ENCODE results near the gene CDH8. TPM values are rescaled to one million over a fixed set of nuclear protein-coding genes. Genes with fewer than 3 reads are reported as not detected.

Gene CDH8
- total and polyA plus RNA-seq, 2 of the 4 experiments (the other 2 are of a cell fraction) = not detected

GRCh38 chr16:61798741-61799140 is 237.5 kb downstream of the CDH8 start:
- H3K27ac ChIP-seq (ENCODE audit: insufficient read depth, low read length) = no peak overlapping the region
- H3K4me3 ChIP-seq (ENCODE audit: insufficient read depth, low read depth, low read length) = no peak overlapping the region
- no peak overlapping the region for H4K91ac ChIP-seq (ENCODE audit: insufficient read depth, low read depth, low read length)
- H3K4me2 ChIP-seq (ENCODE audit: low read depth, low read length) = no peak overlapping the region
- H3K56ac ChIP-seq (ENCODE audit: extremely low read depth, insufficient read depth, low read length) = no peak overlapping the region
- no TSS peak for BruUV-seq (replicated peaks)
- no peak overlapping the region for H4K5ac ChIP-seq (ENCODE audit: low read depth, low read length)
- intact Hi-C loops (cut with micrococcal nuclease) (no loop called here), in situ Hi-C loops (cut with MboI; ENCODE audit: low sequenced_read_pairs) (no loop called here), dilution Hi-C loops (cut with HindIII; ENCODE audit: low sequenced_read_pairs, unreplicated experiment) (no loop called here)
- no peak overlapping the region for H3K23ac ChIP-seq (ENCODE audit: low read depth, low read length)
- ChIA-PET POLR2A (ENCODE audit: unreplicated experiment) (no interaction called here), CTCF (no interaction called here)
- no peak overlapping the region for H3K9ac ChIP-seq (ENCODE audit: low read depth, low read length)
- H2BK120ac ChIP-seq (ENCODE audit: low read depth, low read length) = no peak overlapping the region
- H3K4ac ChIP-seq (ENCODE audit: low read depth, low read length) = no peak overlapping the region
- no peak overlapping the region for H2AFZ ChIP-seq (replicated peaks; ENCODE audit: low read length, poor library complexity)
- H3K79me1 ChIP-seq (ENCODE audit: low read depth in 1 of 2, low read length in 2 of 2) = no peaks in the 10 kb centered on the region
- no peak overlapping the region for H2AK5ac ChIP-seq (ENCODE audit: low read depth, low read length)
- no peaks in the 10 kb centered on the region for H3K4me1 ChIP-seq (ENCODE audit: control insufficient read depth, insufficient read depth, low read length)
- H3K27me3 ChIP-seq (ENCODE audit: control insufficient read depth, insufficient read depth, low read length) = no peaks in the 10 kb centered on the region
- H3K9me1 ChIP-seq (ENCODE audit: insufficient read depth, low read length) = no peaks in the 10 kb centered on the region
- DNase-seq = no peak
- no CpG with 5 or more reads among the region's 2 CpGs for WGBS, 2 experiments (ENCODE audit: extremely low coverage in 2 of 2, insufficient read length in 1 of 2)
- H2BK15ac ChIP-seq (ENCODE audit: low read depth, low read length) = no peak overlapping the region
- H4K8ac ChIP-seq (ENCODE audit: low read depth in 2 of 2, low read length in 2 of 2) = no peak overlapping the region
- H2BK5ac ChIP-seq (ENCODE audit: low read depth, low read length, poor library complexity, severe bottlenecking) = no peak overlapping the region
- H3K9me3 ChIP-seq (ENCODE audit: control insufficient read depth, insufficient read depth, low read length) = no peaks in the 10 kb centered on the region
- no peak overlapping the region for H3K18ac ChIP-seq (ENCODE audit: low read depth, low read length)
- no peak for TF ChIP-seq MAFK (IDR thresholded peaks at IDR 0.05; ENCODE audit: low read depth, low read length)
- TF ChIP-seq USF2 (IDR thresholded peaks at IDR 0.05; ENCODE audit: low read depth, low read length) = no peak
- TF ChIP-seq CTCF (conservative IDR thresholded peaks at IDR 0.05; ENCODE audit: low read depth, low read length) = no peak
- TF ChIP-seq RCOR1 (IDR thresholded peaks at IDR 0.05; ENCODE audit: insufficient replicate concordance, low read length) = no peak
- TF ChIP-seq SMC3 (IDR thresholded peaks at IDR 0.05; ENCODE audit: low read depth, low read length) = no peak
- TF ChIP-seq FOS (IDR thresholded peaks at IDR 0.05; ENCODE audit: low read depth, low read length) = no peak
- no peak for TF ChIP-seq MAZ (IDR thresholded peaks at IDR 0.05; ENCODE audit: borderline replicate concordance, low read depth, low read length)
- no peak for TF ChIP-seq BHLHE40 (IDR thresholded peaks at IDR 0.05; ENCODE audit: low read depth, low read length)
- TF ChIP-seq CHD1 (IDR thresholded peaks at IDR 0.05; ENCODE audit: low read depth, low read length) = no peak
- TF ChIP-seq NFE2L2 (IDR thresholded peaks at IDR 0.05; ENCODE audit: low read depth, low read length) = no peak
- TF ChIP-seq POLR2A (IDR thresholded peaks at IDR 0.05; ENCODE audit: low read depth, low read length) = no peak
- no peak for TF ChIP-seq ELK1 (IDR thresholded peaks at IDR 0.05; ENCODE audit: borderline replicate concordance, low read depth, low read length)
- TF ChIP-seq RAD21 (IDR thresholded peaks at IDR 0.05; ENCODE audit: low read length) = no peak
- TF ChIP-seq RFX5 (IDR thresholded peaks at IDR 0.05; ENCODE audit: low read depth, low read length) = no peak
- TF ChIP-seq CEBPB (IDR thresholded peaks at IDR 0.05; ENCODE audit: low read depth, low read length) = no peak
- TF ChIP-seq MXI1 (IDR thresholded peaks at IDR 0.05; ENCODE audit: borderline replicate concordance, low read depth, low read length) = no peak
- ATAC-seq (ENCODE audit: low read depth) = no peak
- no peaks in the 10 kb centered on the region for H4K20me1 ChIP-seq (ENCODE audit: insufficient read depth, low read length)
- no peak overlapping the region for H2AK9ac ChIP-seq (replicated peaks; ENCODE audit: low read depth, low read length, poor library complexity)
- H3K36me3 ChIP-seq (ENCODE audit: control insufficient read depth, insufficient read depth, low read length) = no peaks in the 10 kb centered on the region
- no peak overlapping the region for H2BK20ac ChIP-seq (ENCODE audit: low read depth, low read length)
- H3K14ac ChIP-seq (replicated peaks; ENCODE audit: low read depth, low read length) = no peak overlapping the region
